ENCODE measurements around the gene HORMAD2.

The HORMAD2 gene

GRCh38 chr22:30033137-30033536, 47.1 kb upstream of the HORMAD2 start (continued):
- no peak for TF ChIP-seq TSHZ2 (CRISPR knock-in tag; IDR thresholded peaks at IDR 0.05)
- no peak for TF ChIP-seq ARNTL (CRISPR knock-in tag; IDR thresholded peaks at IDR 0.05; ENCODE audit: borderline replicate concordance, low read depth)
- TF ChIP-seq CSDC2 (CRISPR knock-in tag; IDR thresholded peaks at IDR 0.05) = no peak
- no peak for TF ChIP-seq RARB (CRISPR knock-in tag; IDR thresholded peaks at IDR 0.05)
- no peak for TF ChIP-seq ZNF565 (CRISPR knock-in tag; conservative IDR thresholded peaks at IDR 0.05; ENCODE audit: low read depth)
- TF ChIP-seq TCF4 (CRISPR knock-in tag; IDR thresholded peaks at IDR 0.05; ENCODE audit: borderline replicate concordance) = no peak
- no peak for TF ChIP-seq OSR1 (CRISPR knock-in tag; IDR thresholded peaks at IDR 0.05)
- no peak for TF ChIP-seq BACH2 (CRISPR knock-in tag; IDR thresholded peaks at IDR 0.05; ENCODE audit: borderline replicate concordance)
- TF ChIP-seq PATZ1 (CRISPR knock-in tag; IDR thresholded peaks at IDR 0.05; ENCODE audit: borderline replicate concordance) = no peak

GRCh38 chr22:30033901-30034300, 46.4 kb upstream of the HORMAD2 start:
- no peak for ATAC-seq
- TF ChIP-seq SNAI2 (CRISPR knock-in tag; IDR thresholded peaks at IDR 0.05) (no peak), ZNF565 (CRISPR knock-in tag; conservative IDR thresholded peaks at IDR 0.05; ENCODE audit: low read depth) (no peak), TSHZ2 (CRISPR knock-in tag; IDR thresholded peaks at IDR 0.05) (no peak), RARB (CRISPR knock-in tag; IDR thresholded peaks at IDR 0.05) (no peak), ZFP30 (CRISPR knock-in tag; IDR thresholded peaks at IDR 0.05) (no peak), BACH2 (CRISPR knock-in tag; IDR thresholded peaks at IDR 0.05; ENCODE audit: borderline replicate concordance) (no peak), CREB5 (CRISPR knock-in tag; IDR thresholded peaks at IDR 0.05; ENCODE audit: low read depth) (no peak), POU6F1 (CRISPR knock-in tag; IDR thresholded peaks at IDR 0.05; ENCODE audit: borderline replicate concordance, low read depth) (no peak), ZNF8 (CRISPR knock-in tag; IDR thresholded peaks at IDR 0.05) (no peak), PATZ1 (CRISPR knock-in tag; IDR thresholded peaks at IDR 0.05; ENCODE audit: borderline replicate concordance) (no peak), OSR1 (CRISPR knock-in tag; IDR thresholded peaks at IDR 0.05) (no peak), PPARA (CRISPR knock-in tag; IDR thresholded peaks at IDR 0.05; ENCODE audit: borderline replicate concordance) (no peak), TCF4 (CRISPR knock-in tag; IDR thresholded peaks at IDR 0.05; ENCODE audit: borderline replicate concordance) (no peak), ZFP3 (CRISPR knock-in tag; IDR thresholded peaks at IDR 0.05) (no peak), ISL1 (CRISPR knock-in tag; IDR thresholded peaks at IDR 0.05) (no peak), GLIS3 (CRISPR knock-in tag; IDR thresholded peaks at IDR 0.05) (no peak), ESRRG (CRISPR knock-in tag; IDR thresholded peaks at IDR 0.05) (no peak), TOX (CRISPR knock-in tag; IDR thresholded peaks at IDR 0.05; ENCODE audit: borderline replicate concordance) (no peak), CSDC2 (CRISPR knock-in tag; IDR thresholded peaks at IDR 0.05) (no peak), ZC3H10 (CRISPR knock-in tag; IDR thresholded peaks at IDR 0.05) (no peak)
